ENCODE results near the gene SLC39A13. TPM values are rescaled to one million over a fixed set of nuclear protein-coding genes. Genes with fewer than 3 reads are reported as not detected.
"Not testable (repeated sequence)": the region's sequence is repeated elsewhere in the genome, so short reads cannot be mapped to it uniquely, and the experiment has no call there.

SLC39A13 gene
- total RNA-seq, 2 experiments from 2014 or later, result 36.6 to 39.2 TPM

- TF ChIP-seq CTCF (IDR thresholded peaks at IDR 0.05), result no peak
- Mint-ChIP-seq H3K9me3 (no peaks in the 10 kb centered on the region), H3K4me3 (no peak overlapping the region), H3K27ac (no peak overlapping the region), H3K4me1 (ENCODE audit: low read depth) (peaks cover 5% of the 10 kb centered on the region), H3K27me3 (no peaks in the 10 kb centered on the region), H3K36me3 (ENCODE audit: low read depth) (no peaks in the 10 kb centered on the region)
- Histone ChIP-seq H3K9me3 (ENCODE audit: control insufficient read depth in 1 of 2, insufficient read depth in 1 of 2, low read length in 2 of 2) (no peaks in the 10 kb centered on the region), H3K36me3 (ENCODE audit: insufficient read depth, low read length) (no peaks in the 10 kb centered on the region), H3K27ac (ENCODE audit: low read depth in 1 of 2, low read length in 2 of 2) (no peak overlapping the region), H3K4me1 (ENCODE audit: insufficient read depth, low read length) (peaks cover 4% of the 10 kb centered on the region), H3K4me3 (ENCODE audit: low read length) (no peak overlapping the region), H3K27me3 (ENCODE audit: control insufficient read depth in 1 of 2, insufficient read depth in 2 of 2, low read length in 2 of 2) (no peaks in the 10 kb centered on the region)
- intact Hi-C loops (cut with DNase I, micrococcal nuclease), result loop anchor here in 1 of 2 experiments (2.0 to 5.0 kb wide), 2 partner anchors 77 to 560 kb away; no protein-coding TSS in a partner anchor
- POLR2A ChIA-PET, result no interaction called here
- DNase-seq, result no peak
- no peak for ATAC-seq (ENCODE audit: poor library complexity)
- CTCF ChIA-PET, result no interaction called here
Measured at GRCh38 chr11:47451990-47452389, 43.6 kb downstream of the SLC39A13 start.

GRCh38 chr11:47453365-47453764, 45.0 kb downstream of the SLC39A13 start:
- H3K9me3 Mint-ChIP-seq, result no peaks in the 10 kb centered on the region
- Histone ChIP-seq H3K27me3 (ENCODE audit: control insufficient read depth in 1 of 2, insufficient read depth in 2 of 2, low read length in 2 of 2) (no peaks in the 10 kb centered on the region), H3K4me1 (ENCODE audit: insufficient read depth, low read length) (peaks cover 4% of the 10 kb centered on the region), H3K4me3 (ENCODE audit: low read length) (no peak overlapping the region), H3K9me3 (ENCODE audit: control insufficient read depth in 1 of 2, insufficient read depth in 1 of 2, low read length in 2 of 2) (no peaks in the 10 kb centered on the region), H3K27ac (ENCODE audit: low read depth in 1 of 2, low read length in 2 of 2) (no peak overlapping the region), H3K36me3 (ENCODE audit: insufficient read depth, low read length) (no peaks in the 10 kb centered on the region)
- ChIA-PET CTCF (interaction anchor here (1.6 kb wide), 1 partner anchor 79 kb away, joined by 7 read pairs; no protein-coding TSS in a partner anchor), POLR2A (interaction anchor here (0.8 to 1.0 kb wide), 2 partner anchors 238 to 275 kb away, joined by 3 to 4 read pairs; partner anchors contain the start of gene DDB2)
- DNase-seq (no peak), ATAC-seq (ENCODE audit: poor library complexity) (no peak)
- no peaks in the 10 kb centered on the region for H3K27me3 Mint-ChIP-seq
- peaks cover 5% of the 10 kb centered on the region for H3K4me1 Mint-ChIP-seq (ENCODE audit: low read depth)
- H3K27ac Mint-ChIP-seq, result no peak overlapping the region
- H3K36me3 Mint-ChIP-seq (ENCODE audit: low read depth), result no peaks in the 10 kb centered on the region
- intact Hi-C loops (cut with DNase I, micrococcal nuclease), result loop anchor here in 1 of 2 experiments (2.0 to 5.0 kb wide), 2 partner anchors 79 to 561 kb away; no protein-coding TSS in a partner anchor
- TF ChIP-seq CTCF (IDR thresholded peaks at IDR 0.05), result no peak
- H3K4me3 Mint-ChIP-seq, result no peak overlapping the region

DNA sequence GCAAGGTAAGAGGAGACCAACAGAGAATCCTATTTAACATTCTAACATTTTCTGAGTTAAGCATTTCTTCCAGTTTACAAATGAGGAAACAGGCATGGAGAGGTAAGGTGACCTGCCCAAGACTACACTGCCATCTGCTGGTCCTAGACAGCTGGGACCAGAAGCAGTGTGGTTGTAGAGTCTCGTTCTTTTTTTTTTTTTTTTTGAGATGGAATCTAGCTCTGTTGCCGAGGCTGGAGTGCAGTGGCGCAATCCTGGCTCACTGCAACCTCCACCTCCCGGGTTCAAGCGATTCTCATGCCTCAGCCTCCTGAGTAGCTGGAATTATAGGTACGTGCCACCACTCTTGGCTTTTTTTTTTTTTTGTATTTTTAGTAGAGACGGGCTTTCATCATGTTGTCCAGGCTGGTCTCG, 45.9 kb downstream of the SLC39A13 start:
- H3K9me3 ChIP-seq (ENCODE audit: control insufficient read depth in 1 of 2, insufficient read depth in 1 of 2, low read length in 2 of 2); H3K9me3 Mint-ChIP-seq; H3K27ac Mint-ChIP-seq; H3K36me3 ChIP-seq (ENCODE audit: insufficient read depth, low read length); H3K4me3 Mint-ChIP-seq; H3K4me3 ChIP-seq (ENCODE audit: low read length); H3K36me3 Mint-ChIP-seq (ENCODE audit: low read depth); H3K4me1 ChIP-seq (ENCODE audit: insufficient read depth, low read length); H3K4me1 Mint-ChIP-seq (ENCODE audit: low read depth); H3K27me3 ChIP-seq (ENCODE audit: control insufficient read depth in 1 of 2, insufficient read depth in 2 of 2, low read length in 2 of 2); H3K27ac ChIP-seq (ENCODE audit: low read depth in 1 of 2, low read length in 2 of 2); H3K27me3 Mint-ChIP-seq: not testable (repeated sequence)
- TF ChIP-seq CTCF (IDR thresholded peaks at IDR 0.05), result peak; percentile 64
- DNase-seq, result peak; percentile 30 to 87 (median 55)
- intact Hi-C loops (cut with DNase I, micrococcal nuclease), result loop anchor here (2.0 to 5.0 kb wide), 3 partner anchors 79 to 565 kb away; no protein-coding TSS in a partner anchor
- peak; percentile 99 for ATAC-seq (ENCODE audit: poor library complexity)
- ChIA-PET CTCF (interaction anchor here (0.6 to 1.6 kb wide), 8 partner anchors 10 to 279 kb away, joined by 3 to 7 read pairs (median 4); partner anchors contain the start of gene AGBL2), POLR2A (interaction anchor here (1.0 to 1.1 kb wide), 3 partner anchors 26 to 277 kb away, joined by 3 to 4 read pairs (median 4); partner anchors contain the start of genes ARFGAP2 and DDB2)

All from CD4-positive, alpha-beta T cell (primary cell).